VCaP (cell line): ENCODE data around the gene RNF187.
A peak's percentile ranks its signal among the peaks of the same experiment; 100 is the strongest.

ENCODE experiments used
- H3K27ac ChIP-seq: fragments of 450-650 bp; 2 replicates; pipeline ENCODE4 v1.5.1; 2017
- TF ChIP-seq, protein P1 (sequence below): fragments of 450-650 bp; conservative IDR thresholded peaks from 2 replicates; pipeline ENCODE4 v1.5.1; 2017; ENCODE audit warnings: mild to moderate bottlenecking, moderate library complexity

RNF187 gene

DNA sequence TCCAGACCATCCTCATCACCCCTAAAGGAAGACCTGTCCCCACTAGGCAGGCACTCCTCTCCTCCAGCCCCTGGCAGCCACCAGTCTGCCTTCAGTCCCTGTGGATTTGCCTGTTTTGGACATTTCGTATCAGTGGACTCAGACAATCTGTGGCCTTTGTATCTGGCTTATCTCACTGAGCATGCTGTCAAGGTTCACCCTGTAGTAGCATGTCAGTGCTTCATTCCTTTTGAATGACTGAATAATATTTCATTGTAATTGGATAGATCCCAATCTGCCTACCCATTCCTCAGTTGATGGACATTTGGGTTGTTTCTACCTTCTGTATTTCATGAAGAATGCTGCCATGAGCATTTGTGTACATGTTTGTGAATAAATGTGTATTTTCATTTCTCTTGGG, 32.9 kb upstream of the RNF187 start:
- TF ChIP-seq, protein P1, sequence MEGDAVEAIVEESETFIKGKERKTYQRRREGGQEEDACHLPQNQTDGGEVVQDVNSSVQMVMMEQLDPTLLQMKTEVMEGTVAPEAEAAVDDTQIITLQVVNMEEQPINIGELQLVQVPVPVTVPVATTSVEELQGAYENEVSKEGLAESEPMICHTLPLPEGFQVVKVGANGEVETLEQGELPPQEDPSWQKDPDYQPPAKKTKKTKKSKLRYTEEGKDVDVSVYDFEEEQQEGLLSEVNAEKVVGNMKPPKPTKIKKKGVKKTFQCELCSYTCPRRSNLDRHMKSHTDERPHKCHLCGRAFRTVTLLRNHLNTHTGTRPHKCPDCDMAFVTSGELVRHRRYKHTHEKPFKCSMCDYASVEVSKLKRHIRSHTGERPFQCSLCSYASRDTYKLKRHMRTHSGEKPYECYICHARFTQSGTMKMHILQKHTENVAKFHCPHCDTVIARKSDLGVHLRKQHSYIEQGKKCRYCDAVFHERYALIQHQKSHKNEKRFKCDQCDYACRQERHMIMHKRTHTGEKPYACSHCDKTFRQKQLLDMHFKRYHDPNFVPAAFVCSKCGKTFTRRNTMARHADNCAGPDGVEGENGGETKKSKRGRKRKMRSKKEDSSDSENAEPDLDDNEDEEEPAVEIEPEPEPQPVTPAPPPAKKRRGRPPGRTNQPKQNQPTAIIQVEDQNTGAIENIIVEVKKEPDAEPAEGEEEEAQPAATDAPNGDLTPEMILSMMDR = no peak
- H3K27ac ChIP-seq = no peak overlapping the region

DNA sequence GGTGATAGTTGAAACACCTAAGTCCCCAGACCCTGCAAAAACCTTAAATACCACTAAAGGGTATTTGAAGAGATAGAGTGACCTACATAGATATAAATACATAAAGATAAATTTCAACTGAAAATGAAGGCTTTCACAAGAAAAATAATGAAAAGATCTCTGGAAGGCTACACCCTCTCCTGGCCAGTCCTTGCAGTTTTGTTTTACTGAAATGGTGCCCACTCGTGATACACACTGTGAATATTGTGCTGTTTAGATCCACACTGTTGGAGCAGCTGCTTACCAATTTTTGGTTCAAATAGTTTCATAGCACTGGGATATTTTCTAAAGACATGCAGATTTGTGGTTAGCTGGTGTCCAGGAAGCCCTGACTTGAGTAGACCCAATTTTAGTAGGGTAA, 31.5 kb upstream of the RNF187 start:
- peak overlapping the region; percentile 70; the same call in 1 of the 2 replicates for H3K27ac ChIP-seq
- TF ChIP-seq, protein P1 = no peak

DNA sequence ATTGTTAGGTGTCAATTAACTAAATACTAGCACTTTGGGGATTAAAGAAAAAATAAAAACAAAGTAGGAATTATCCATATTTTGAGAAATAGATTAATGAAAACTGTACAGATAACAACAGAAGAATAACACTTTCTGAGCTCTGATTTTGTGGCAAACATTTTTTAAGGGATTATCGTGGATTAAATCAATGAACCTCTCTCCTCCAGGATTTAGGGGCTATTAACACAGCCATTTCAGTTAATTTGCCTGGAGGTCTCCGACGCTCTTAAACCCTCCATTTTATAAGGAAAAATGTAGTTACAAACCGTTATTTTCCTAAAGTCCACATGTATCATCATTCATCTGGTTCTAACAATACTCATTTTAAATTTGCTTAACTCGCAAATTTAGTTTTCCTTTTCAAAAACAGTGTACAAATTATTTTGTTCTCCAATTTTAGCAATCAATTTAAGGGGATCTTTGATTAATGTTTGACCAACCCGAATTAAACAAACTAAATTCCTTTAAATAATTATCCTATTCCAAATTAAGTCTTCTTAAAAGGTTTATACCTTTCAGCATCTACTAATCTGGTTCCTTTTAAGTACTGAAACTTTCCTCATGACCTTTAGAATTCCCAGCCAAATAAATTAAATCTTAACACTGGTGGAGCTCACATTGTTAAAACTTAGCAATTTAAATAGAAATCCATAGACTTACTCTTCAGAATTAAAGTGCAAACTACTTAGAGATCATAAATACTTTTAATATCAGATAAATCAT, 30.7 kb upstream of the RNF187 start:
- TF ChIP-seq, protein P1 = no peak
- H3K27ac ChIP-seq = peak overlapping the region; percentile 70

DNA sequence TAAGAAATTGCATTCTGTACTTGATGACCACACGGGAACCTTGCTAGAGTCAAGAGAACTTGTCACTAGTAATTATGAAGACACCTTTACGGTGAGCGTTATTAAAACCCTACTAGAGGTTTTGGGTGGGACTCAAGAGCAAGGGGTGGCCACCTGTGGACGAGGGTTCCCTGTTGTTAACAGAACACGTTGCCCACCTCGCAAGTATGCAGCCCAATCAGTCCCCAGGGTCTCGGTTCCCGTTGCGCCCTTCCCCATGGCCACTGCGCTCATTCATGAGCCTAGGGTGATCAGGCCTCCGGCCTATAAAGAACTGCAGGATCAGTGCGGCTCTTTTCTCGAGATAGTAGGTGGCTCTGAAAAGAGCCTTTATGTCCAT, 30.2 kb upstream of the RNF187 start:
- TF ChIP-seq, protein P1 = no peak
- H3K27ac ChIP-seq = peak overlapping the region; percentile 70

DNA sequence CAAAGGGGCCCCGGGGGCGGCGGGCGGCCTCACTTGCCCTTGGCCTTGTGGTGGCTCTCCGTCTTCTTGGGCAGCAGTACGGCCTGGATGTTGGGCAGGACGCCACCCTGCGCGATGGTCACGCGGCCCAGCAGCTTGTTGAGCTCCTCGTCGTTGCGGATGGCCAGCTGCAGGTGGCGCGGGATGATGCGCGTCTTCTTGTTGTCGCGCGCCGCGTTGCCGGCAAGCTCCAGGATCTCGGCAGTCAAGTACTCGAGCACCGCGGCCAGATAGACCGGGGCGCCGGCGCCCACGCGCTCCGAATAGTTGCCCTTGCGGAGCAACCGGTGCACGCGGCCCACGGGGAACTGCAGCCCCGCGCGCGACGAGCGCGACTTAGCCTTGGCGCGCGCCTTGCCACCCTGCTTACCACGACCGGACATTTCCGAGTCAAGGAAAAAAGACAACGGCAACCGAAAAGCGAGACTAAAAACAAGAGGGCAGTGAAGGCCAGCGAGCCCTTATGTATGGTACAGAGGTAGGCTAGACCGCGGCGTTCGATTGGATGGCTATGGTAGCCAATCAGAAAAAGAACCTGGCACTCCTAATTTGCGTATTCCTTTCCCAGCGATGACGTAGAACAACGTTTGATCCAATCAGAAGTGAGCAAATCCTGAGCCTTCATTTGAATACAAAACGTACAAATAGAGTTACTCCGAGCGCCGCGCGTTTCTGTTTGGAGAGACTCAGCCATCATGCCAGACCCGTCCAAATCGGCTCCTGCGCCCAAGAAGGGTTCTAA, 29.6 kb upstream of the RNF187 start:
- TF ChIP-seq, protein P1 = peak; percentile 14; the same call in 1 of the 2 replicates
- H3K27ac ChIP-seq = peak overlapping the region; percentile 70

DNA sequence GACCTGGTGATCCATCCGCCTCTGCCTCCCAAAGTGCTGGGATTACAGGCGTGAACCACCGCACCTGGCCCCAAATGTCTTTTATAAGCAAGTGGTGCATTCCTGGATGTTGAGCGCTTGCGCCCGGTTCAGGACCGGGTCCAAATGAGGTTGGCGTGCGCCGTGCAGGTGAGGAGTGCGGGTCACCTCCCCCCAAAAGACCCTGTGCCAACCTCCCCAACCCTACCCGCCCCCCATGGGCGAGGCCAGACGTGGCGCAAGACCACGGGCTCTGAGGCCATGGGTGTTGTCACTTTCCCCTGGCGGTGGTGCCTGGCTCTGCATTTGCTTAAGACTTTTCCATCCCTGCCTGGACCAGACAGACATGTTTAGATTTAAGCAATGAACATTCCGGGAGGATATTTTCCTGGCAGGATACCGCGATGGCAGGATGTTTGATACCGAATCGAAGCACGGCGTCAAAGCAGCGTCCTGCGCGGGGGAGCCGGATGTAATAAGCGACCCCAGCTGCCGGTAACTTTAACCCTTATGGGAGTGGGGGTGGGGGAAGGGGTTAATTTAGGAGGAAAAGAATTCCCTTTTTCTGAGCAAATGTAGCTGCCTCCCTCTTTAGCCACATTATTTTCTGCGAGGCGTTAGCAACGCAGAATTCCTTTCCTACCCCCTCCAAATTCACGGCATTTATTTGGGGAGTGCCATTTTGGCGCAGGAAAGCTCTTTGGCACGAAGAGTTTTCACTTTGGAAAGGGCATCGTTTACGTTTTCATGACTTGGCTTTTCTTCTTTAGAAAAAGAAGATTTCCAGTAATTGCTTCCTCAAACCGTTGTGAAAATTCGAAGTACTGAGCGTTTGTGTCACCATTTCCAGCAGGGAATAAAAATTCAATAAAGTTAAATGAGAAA, 27.8 kb upstream of the RNF187 start:
- H3K27ac ChIP-seq = peak overlapping the region; percentile 70
- TF ChIP-seq, protein P1 = peak; percentile 54

DNA sequence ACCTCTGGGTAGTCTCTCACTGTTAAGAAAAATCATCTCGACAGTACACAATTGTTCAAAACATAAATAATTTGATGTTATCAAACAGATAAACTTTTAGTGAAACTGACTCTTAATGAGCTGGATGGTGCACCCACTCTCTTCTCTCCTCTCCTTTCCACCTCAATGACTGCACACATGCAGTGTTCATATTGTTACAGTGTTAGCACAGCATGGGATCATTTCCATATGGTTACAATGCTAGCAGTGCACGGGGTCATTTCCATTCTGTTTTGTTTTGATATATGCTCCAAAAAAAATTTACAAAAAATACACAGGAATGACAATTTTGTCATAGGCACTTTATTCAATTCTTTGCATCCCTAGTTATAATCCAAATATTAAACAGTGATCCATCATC, 26.4 kb upstream of the RNF187 start:
- H3K27ac ChIP-seq = no peak overlapping the region
- TF ChIP-seq, protein P1 = no peak
